ENCODE data around the gene ACTG2. TPM values are rescaled to one million over a fixed set of nuclear protein-coding genes. Genes with fewer than 3 reads are reported as not detected.

ACTG2 gene
- total RNA-seq, 1 donor from 2014 or later = not detected

DNA sequence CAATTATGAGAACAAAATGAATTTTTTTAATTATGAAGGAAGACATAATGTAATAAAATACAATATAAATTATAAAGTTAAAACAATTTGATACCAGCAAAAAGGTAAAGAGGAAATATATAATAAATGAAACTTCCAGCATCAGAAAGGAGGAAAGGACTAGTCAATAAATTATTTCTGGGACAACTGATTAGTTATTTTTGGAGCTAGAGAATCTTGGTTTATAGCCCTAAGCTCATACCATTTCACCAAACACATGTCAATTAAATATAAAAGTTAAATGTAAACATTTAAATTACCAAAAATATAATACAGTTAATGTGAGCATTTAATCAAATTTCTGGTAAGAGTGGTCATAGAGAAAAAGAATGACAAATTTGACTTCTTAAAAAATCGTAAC, 12.1 kb downstream of the ACTG2 start:
- DNase-seq (ENCODE audit: low read depth, low spot score) = no peak
- no peaks in the 10 kb centered on the region for H3K4me1 Mint-ChIP-seq

DNA sequence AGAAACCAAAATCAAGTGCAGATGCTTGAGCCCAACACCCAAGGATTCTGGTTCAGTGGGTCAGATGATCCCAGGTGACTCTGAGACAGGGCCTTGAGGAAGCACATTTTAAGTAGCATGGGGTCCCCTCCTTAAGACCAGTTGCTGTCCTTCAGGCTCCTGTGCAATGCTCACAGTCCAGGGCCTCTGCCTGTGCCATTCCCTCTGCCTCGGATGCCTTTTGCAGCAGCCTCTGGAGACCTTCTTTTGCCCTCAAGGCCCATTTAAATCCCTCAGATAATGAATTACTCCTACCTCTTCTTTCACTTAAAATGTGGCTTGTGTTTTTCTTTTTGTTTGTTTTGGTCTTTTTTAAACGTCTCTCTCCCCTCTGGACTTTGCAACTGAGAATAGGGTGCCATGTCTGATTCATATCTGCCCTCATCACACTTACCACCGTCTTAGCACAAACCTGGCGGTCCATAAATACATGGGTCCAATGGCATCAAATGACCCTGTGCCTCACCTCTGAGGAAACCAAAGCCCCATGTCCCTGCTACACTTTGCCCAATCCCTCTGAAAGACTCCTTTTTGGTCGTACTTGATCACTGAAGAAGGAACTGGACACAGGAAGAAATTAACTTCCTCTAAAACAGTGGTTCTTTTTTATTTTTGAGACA, 14.2 kb downstream of the ACTG2 start:
- no peak for DNase-seq (ENCODE audit: low read depth, low spot score)
- no peaks in the 10 kb centered on the region for H3K4me1 Mint-ChIP-seq
- no peak overlapping the region for H3K27ac Mint-ChIP-seq (ENCODE audit: unreplicated experiment)
- H3K27me3 Mint-ChIP-seq (ENCODE audit: low read depth) = peaks cover 2% of the 10 kb centered on the region
- H3K4me3 Mint-ChIP-seq = no peak overlapping the region
- H3K9me3 Mint-ChIP-seq = no peaks in the 10 kb centered on the region
- TF ChIP-seq, protein P1, sequence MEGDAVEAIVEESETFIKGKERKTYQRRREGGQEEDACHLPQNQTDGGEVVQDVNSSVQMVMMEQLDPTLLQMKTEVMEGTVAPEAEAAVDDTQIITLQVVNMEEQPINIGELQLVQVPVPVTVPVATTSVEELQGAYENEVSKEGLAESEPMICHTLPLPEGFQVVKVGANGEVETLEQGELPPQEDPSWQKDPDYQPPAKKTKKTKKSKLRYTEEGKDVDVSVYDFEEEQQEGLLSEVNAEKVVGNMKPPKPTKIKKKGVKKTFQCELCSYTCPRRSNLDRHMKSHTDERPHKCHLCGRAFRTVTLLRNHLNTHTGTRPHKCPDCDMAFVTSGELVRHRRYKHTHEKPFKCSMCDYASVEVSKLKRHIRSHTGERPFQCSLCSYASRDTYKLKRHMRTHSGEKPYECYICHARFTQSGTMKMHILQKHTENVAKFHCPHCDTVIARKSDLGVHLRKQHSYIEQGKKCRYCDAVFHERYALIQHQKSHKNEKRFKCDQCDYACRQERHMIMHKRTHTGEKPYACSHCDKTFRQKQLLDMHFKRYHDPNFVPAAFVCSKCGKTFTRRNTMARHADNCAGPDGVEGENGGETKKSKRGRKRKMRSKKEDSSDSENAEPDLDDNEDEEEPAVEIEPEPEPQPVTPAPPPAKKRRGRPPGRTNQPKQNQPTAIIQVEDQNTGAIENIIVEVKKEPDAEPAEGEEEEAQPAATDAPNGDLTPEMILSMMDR (conservative IDR thresholded peaks at IDR 0.05) = no peak
- H3K36me3 Mint-ChIP-seq (ENCODE audit: low read depth) = no peaks in the 10 kb centered on the region

More for the DNA sequence above, 12.1 kb downstream of the ACTG2 start:
- Mint-ChIP-seq H3K36me3 (ENCODE audit: low read depth) (no peaks in the 10 kb centered on the region), H3K27me3 (ENCODE audit: low read depth) (peaks cover 6% of the 10 kb centered on the region), H3K4me3 (no peak overlapping the region), H3K9me3 (no peaks in the 10 kb centered on the region), H3K27ac (ENCODE audit: unreplicated experiment) (no peak overlapping the region)
- TF ChIP-seq, protein P1 (conservative IDR thresholded peaks at IDR 0.05) = no peak

DNA sequence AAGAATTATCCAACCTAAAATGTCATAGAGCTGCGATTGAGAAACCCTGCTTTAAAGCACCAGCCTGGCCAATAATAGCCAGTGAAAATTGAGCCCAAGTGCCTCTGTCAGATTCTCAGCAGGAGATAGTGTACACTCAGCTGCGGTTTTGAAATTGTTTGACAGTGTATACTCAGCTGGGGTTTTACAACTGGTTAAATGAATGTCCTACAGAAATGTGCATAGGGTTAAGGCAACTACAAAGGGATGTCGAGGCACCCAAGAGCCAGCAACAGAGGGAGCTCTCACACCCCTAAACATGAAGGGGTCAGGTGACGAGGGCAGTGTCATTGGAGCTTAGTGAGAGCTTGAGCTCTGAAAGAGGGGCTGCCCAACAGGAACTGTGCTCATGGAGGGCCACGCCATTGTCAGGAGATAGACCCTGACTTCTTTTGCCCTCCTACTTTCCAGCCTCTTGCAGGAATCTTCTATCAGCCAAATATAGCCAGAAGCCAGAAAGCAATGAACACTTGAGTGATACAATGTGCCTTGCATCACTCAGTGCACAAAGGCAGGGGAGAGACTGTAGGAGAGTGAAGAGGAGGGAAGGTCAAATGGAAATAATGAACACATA, 15.1 kb downstream of the ACTG2 start:
- H3K27me3 Mint-ChIP-seq (ENCODE audit: low read depth) = no peaks in the 10 kb centered on the region

DNA sequence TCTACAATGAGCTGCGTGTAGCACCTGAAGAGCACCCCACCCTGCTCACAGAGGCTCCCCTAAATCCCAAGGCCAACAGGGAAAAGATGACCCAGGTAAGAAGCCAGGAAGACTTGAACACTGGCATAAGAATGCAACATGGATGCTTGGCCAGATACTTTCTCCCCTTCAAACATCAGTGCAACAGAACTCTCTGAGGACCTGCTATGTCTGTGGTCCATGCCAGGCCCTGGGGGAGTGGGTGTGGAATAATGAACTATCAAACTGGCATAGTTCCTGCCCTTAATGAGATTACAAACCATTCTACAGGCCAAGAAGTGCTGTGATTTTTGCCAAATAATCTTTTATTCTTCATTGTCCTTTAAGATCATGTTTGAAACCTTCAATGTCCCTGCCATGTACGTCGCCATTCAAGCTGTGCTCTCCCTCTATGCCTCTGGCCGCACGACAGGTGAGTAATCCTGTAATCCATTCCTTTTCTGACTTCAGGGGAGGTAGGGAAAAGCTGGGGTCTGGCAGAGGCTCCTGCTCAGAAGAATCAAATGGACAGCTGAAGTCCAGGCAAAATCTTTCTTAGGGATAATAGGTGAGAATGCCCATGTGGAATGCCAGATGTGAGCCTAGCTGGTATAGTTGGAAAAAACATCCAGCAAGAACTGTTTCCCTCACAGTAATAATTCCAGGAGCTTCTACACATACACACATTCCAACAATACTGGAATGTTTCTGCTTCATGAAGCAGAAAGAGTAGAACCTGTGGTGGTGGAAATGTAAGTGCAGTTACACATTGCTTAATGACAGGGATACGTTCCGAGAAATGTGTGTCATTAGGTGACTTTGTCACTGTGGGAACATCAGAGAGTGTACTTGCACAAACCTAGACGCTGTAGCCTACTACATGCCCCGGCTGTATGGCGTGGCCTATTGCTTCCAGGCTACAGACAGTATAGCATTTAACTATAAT, 16.2 kb downstream of the ACTG2 start:
- Mint-ChIP-seq H3K36me3 (ENCODE audit: low read depth) (no peaks in the 10 kb centered on the region), H3K9me3 (no peaks in the 10 kb centered on the region), H3K27me3 (ENCODE audit: low read depth) (no peaks in the 10 kb centered on the region), H3K4me3 (no peak overlapping the region), H3K27ac (ENCODE audit: unreplicated experiment) (no peak overlapping the region), H3K4me1 (no peaks in the 10 kb centered on the region)
- no peak for DNase-seq (ENCODE audit: low read depth, low spot score)
- TF ChIP-seq, protein P1 (conservative IDR thresholded peaks at IDR 0.05) = no peak

More for the DNA sequence above, 15.1 kb downstream of the ACTG2 start:
- no peak for DNase-seq (ENCODE audit: low read depth, low spot score)
- no peaks in the 10 kb centered on the region for H3K36me3 Mint-ChIP-seq (ENCODE audit: low read depth)
- no peak overlapping the region for H3K27ac Mint-ChIP-seq (ENCODE audit: unreplicated experiment)
- TF ChIP-seq, protein P1 (conservative IDR thresholded peaks at IDR 0.05) = no peak
- no peaks in the 10 kb centered on the region for H3K4me1 Mint-ChIP-seq
- no peaks in the 10 kb centered on the region for H3K9me3 Mint-ChIP-seq
- H3K4me3 Mint-ChIP-seq = no peak overlapping the region

DNA sequence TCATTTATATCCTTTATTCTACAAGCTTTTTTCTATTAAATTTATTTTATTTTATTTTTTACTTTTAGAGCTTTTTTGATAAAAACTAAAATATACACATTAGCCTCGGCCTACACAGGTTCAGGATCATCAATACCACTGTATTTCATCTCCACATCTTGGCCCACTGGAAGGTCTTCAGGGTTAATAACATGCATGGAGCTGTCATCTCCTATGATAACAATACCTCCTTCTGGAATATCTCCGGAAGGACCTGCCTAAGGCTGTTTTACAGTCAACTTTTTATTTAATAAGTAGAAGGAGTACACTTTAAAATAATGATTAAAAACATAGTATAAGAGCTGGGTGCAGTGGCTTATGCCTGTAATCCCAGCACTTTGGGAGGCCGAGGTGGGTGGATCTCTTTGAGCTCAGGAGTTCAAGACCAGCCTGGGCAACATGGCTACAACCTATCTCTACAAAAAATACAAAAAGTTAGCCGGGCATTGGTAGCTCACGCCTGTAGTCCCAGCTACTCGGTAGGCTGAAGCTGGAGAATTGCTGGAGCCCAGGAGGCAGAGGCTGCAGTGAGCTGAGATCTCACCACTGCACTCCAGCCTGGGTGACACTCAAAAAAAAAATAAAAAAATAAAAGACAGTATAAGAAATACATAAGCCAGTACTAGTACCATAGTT, 18.2 kb downstream of the ACTG2 start:
- Mint-ChIP-seq H3K4me1 (no peaks in the 10 kb centered on the region), H3K27me3 (ENCODE audit: low read depth) (no peaks in the 10 kb centered on the region), H3K9me3 (no peaks in the 10 kb centered on the region), H3K4me3 (no peak overlapping the region), H3K27ac (ENCODE audit: unreplicated experiment) (no peak overlapping the region), H3K36me3 (ENCODE audit: low read depth) (no peaks in the 10 kb centered on the region)
- DNase-seq (ENCODE audit: low read depth, low spot score) = no peak
- TF ChIP-seq, protein P1 (conservative IDR thresholded peaks at IDR 0.05) = no peak

Measured in neural crest cell (in vitro differentiated cells).